ENCODE data around the gene UNC80.

DNA sequence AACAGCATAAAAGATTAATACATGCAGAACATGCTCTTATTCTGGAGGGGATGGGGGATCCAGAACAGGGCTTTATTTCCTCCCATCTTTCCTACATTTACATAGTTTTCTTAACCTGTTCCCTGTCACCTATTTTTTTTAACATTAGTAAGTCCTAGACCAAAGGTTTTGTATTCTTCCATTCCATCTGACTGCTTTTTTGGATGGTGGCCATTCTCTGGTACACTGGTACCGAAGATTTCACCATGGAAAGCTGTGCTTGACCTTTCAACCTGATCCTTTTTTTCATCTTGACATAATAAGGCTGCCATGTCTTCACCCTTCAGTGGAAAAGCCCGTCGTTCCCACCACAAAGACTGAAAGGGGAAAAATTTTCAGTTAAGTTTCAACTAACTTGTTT is 251.2 kb downstream of the UNC80 start:
- TF ChIP-seq, protein P1, sequence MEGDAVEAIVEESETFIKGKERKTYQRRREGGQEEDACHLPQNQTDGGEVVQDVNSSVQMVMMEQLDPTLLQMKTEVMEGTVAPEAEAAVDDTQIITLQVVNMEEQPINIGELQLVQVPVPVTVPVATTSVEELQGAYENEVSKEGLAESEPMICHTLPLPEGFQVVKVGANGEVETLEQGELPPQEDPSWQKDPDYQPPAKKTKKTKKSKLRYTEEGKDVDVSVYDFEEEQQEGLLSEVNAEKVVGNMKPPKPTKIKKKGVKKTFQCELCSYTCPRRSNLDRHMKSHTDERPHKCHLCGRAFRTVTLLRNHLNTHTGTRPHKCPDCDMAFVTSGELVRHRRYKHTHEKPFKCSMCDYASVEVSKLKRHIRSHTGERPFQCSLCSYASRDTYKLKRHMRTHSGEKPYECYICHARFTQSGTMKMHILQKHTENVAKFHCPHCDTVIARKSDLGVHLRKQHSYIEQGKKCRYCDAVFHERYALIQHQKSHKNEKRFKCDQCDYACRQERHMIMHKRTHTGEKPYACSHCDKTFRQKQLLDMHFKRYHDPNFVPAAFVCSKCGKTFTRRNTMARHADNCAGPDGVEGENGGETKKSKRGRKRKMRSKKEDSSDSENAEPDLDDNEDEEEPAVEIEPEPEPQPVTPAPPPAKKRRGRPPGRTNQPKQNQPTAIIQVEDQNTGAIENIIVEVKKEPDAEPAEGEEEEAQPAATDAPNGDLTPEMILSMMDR (IDR thresholded peaks at IDR 0.05), result no peak
- TF ChIP-seq POLR2A (IDR thresholded peaks at IDR 0.05; ENCODE audit: low read length) (no peak), MAZ (IDR thresholded peaks at IDR 0.05; ENCODE audit: borderline replicate concordance, low read depth, low read length) (no peak), ESRRA (IDR thresholded peaks at IDR 0.05; ENCODE audit: borderline replicate concordance, low read length) (no peak), EP300 (IDR thresholded peaks at IDR 0.05) (no peak), JUNB (IDR thresholded peaks at IDR 0.05) (no peak)
